SU-DHL-6 (cell line): ENCODE results near the gene ADM5.

Source experiments
- H2AFZ ChIP-seq: fragments of 200-600 bp; sonication (generic); 2 replicates; pipeline ENCODE4 v1.6.1; 2014; ENCODE audit warnings: low read depth, mild to moderate bottlenecking, moderate library complexity, mixed read lengths, antibody characterized with exemption, low read length; ENCODE audit not compliant: severe bottlenecking
- H3F3A ChIP-seq: fragments of 200-600 bp; shearing (Covaris generic); 2 replicates; pipeline ENCODE4 v1.6.0; 2016; ENCODE audit warnings: antibody characterized with exemption, mild to moderate bottlenecking; ENCODE audit not compliant: insufficient read depth
- H3K27ac ChIP-seq: fragments of 200-600 bp; sonication (generic); 2 replicates; pipeline ENCODE4 v1.5.1; 2016; ENCODE audit warnings: low read depth, mild to moderate bottlenecking, low read length, moderate library complexity, mixed read lengths
- H3K27me3 ChIP-seq: fragments of 200-600 bp; sonication (generic), shearing (Covaris generic); 2 replicates; pipeline ENCODE4 v1.6.0; 2014; ENCODE audit warnings: mild to moderate bottlenecking, low read length
- H3K36me3 ChIP-seq: fragments of 200-600 bp; sonication (generic); 2 replicates; pipeline ENCODE4 v1.6.1; 2014; ENCODE audit warnings: mild to moderate bottlenecking, low read length, mixed read lengths
- H3K4me2 ChIP-seq: fragments of 300-600, 200-600 bp; shearing (Covaris generic), sonication (generic); 2 replicates; pipeline ENCODE4 v1.6.0; 2014; ENCODE audit warnings: low read length, low read depth, mild to moderate bottlenecking; ENCODE audit not compliant: poor library complexity, severe bottlenecking
- H3K4me3 ChIP-seq: fragments of 200-600 bp; sonication (generic); 2 replicates; pipeline ENCODE4 v1.5.1; 2014; ENCODE audit warnings: antibody characterized with exemption, low read length, mild to moderate bottlenecking, mixed read lengths; ENCODE audit not compliant: insufficient read depth, poor library complexity, severe bottlenecking
- H3K79me2 ChIP-seq: fragments of 200-600 bp; sonication (generic); 2 replicates; pipeline ENCODE4 v1.6.1; 2014; ENCODE audit warnings: mild to moderate bottlenecking, low read length, moderate library complexity; ENCODE audit not compliant: insufficient read depth
- H3K9ac ChIP-seq: fragments of 200-600 bp; sonication (generic); 2 replicates; pipeline ENCODE4 v1.7.0; 2014; ENCODE audit warnings: mild to moderate bottlenecking, low read length
- H3K9me2 ChIP-seq: fragments of 200-600 bp; sonication (generic); replicated peaks from 2 replicates; pipeline ENCODE4 v1.6.1; 2014; ENCODE audit warnings: low read length; ENCODE audit not compliant: insufficient read depth
- H3K9me3 ChIP-seq: fragments of 200-600 bp; sonication (generic); 2 replicates; pipeline ENCODE4 v1.6.1; 2014; ENCODE audit warnings: low read length, mixed read lengths; ENCODE audit not compliant: insufficient read depth
- H4K20me1 ChIP-seq: fragments of 200-600 bp; sonication (generic); 2 replicates; pipeline ENCODE4 v1.6.1; 2014; ENCODE audit warnings: low read depth, mild to moderate bottlenecking, antibody characterized with exemption, low read length, moderate library complexity, mixed read lengths
- CTCF ChIP-seq: fragments of 200-600 bp; sonication (generic); IDR thresholded peaks from one replicate; pipeline ENCODE4 v1.5.1; 2017; ENCODE audit warnings: antibody characterized with exemption, mild to moderate bottlenecking, low read length, moderate library complexity; ENCODE audit not compliant: insufficient read depth, poor library complexity, severe bottlenecking
- EZH2phosphoT487 ChIP-seq: fragments of 200-600 bp; sonication (generic), shearing (Covaris generic); conservative IDR thresholded peaks from 2 replicates; pipeline ENCODE4 v1.6.1; 2018; ENCODE audit warnings: mild to moderate bottlenecking, antibody characterized with exemption, low read length, moderate library complexity, mixed read lengths

ADM5 gene

GRCh38 chr19:49672131-49672919 is 17.1 kb upstream of the ADM5 start:
- no peaks in the 10 kb centered on the region for H4K20me1 ChIP-seq
- no peaks in the 10 kb centered on the region for H3K9me3 ChIP-seq
- H3K27me3 ChIP-seq, result no peaks in the 10 kb centered on the region
- H3K27ac ChIP-seq, result peak overlapping the region; percentile 59
- H3K9me2 ChIP-seq, result no peaks in the 10 kb centered on the region
- H3F3A ChIP-seq, result peaks cover 25% of the 10 kb centered on the region
- H3K79me2 ChIP-seq, result peaks cover 7% of the 10 kb centered on the region
- H3K4me3 ChIP-seq, result no peak overlapping the region
- TF ChIP-seq CTCF, result peak; percentile 98
- no peak for TF ChIP-seq EZH2phosphoT487
- H3K4me2 ChIP-seq, result peak overlapping the region; percentile 40
- no peaks in the 10 kb centered on the region for H3K36me3 ChIP-seq
- no peak overlapping the region for H2AFZ ChIP-seq
- peak overlapping the region; percentile 33; the same call in 1 of the 2 replicates for H3K9ac ChIP-seq

- peak overlapping the region; percentile 95 for H3K4me3 ChIP-seq
- H3K9me3 ChIP-seq, result no peaks in the 10 kb centered on the region
- peaks cover 5% of the 10 kb centered on the region; the same call in 1 of the 2 replicates for H3K36me3 ChIP-seq
- TF ChIP-seq CTCF (no peak), EZH2phosphoT487 (no peak)
- peak overlapping the region; percentile 96 for H3K27ac ChIP-seq
- H3K79me2 ChIP-seq, result peaks cover 40% of the 10 kb centered on the region
- H3K9ac ChIP-seq, result peak overlapping the region; percentile 88
- peaks cover 35% of the 10 kb centered on the region for H3F3A ChIP-seq
- no peaks in the 10 kb centered on the region for H3K9me2 ChIP-seq
- H2AFZ ChIP-seq, result peak overlapping the region; percentile 28
- peaks cover 5% of the 10 kb centered on the region; the same call in 1 of the 2 replicates for H4K20me1 ChIP-seq
- no peaks in the 10 kb centered on the region for H3K27me3 ChIP-seq
- H3K4me2 ChIP-seq, result peak overlapping the region; percentile 97
These were observed 13.1 kb upstream of the ADM5 start for GRCh38 chr19:49676136-49676783.

- H2AFZ ChIP-seq, result no peak overlapping the region
- peak overlapping the region; percentile 70 for H3K4me2 ChIP-seq
These were observed 12.6 kb upstream of the ADM5 start for GRCh38 chr19:49676784-49677230.

More at GRCh38 chr19:49676784-49677230, 12.6 kb upstream of the ADM5 start:
- Histone ChIP-seq H3K4me3 (peak overlapping the region; percentile 85), H3K27me3 (no peaks in the 10 kb centered on the region), H3K9me3 (no peaks in the 10 kb centered on the region), H3K27ac (peak overlapping the region; percentile 88), H4K20me1 (peaks cover 5% of the 10 kb centered on the region; the same call in 1 of the 2 replicates), H3K79me2 (peaks cover 43% of the 10 kb centered on the region), H3K9ac (peak overlapping the region; percentile 97), H3F3A (peaks cover 32% of the 10 kb centered on the region), H3K9me2 (no peaks in the 10 kb centered on the region), H3K36me3 (peaks cover 7% of the 10 kb centered on the region)
- TF ChIP-seq EZH2phosphoT487, result no peak
- no peak for TF ChIP-seq CTCF
